Nephron progenitor cell (in vitro differentiated cells): ENCODE results near the gene NPAS3.

ENCODE experiments used
- DNase-seq: peaks from one replicate; pipeline ENCODE4 v3.0.0; 2021
- H3K27ac Mint-ChIP-seq: 2 replicates; pipeline ENCODE4 v1.8.0; 2021; ENCODE audit warnings: mild to moderate bottlenecking, moderate library complexity, mixed read lengths
- H3K27me3 Mint-ChIP-seq: 2 replicates; pipeline ENCODE4 v1.8.0; 2021; ENCODE audit warnings: mild to moderate bottlenecking, low read depth, mixed read lengths; ENCODE audit not compliant: poor library complexity
- H3K36me3 Mint-ChIP-seq: 2 replicates; pipeline ENCODE4 v1.8.0; 2021; ENCODE audit warnings: low read depth, mixed read lengths
- H3K4me1 Mint-ChIP-seq: 2 replicates; pipeline ENCODE4 v1.8.0; 2021; ENCODE audit warnings: mixed read lengths
- H3K4me3 Mint-ChIP-seq: 2 replicates; pipeline ENCODE4 v1.8.0; 2021; ENCODE audit warnings: mild to moderate bottlenecking, moderate library complexity, mixed read lengths
- H3K9me3 Mint-ChIP-seq: 2 replicates; pipeline ENCODE4 v1.8.0; 2021; ENCODE audit warnings: mild to moderate bottlenecking, moderate library complexity, mixed read lengths
- CTCF ChIP-seq: fragments of 200-600 bp; sonication (generic); IDR thresholded peaks from 2 replicates; pipeline ENCODE4 v1.5.0; 2021; ENCODE audit warnings: antibody characterized with exemption

The NPAS3 gene

GRCh38 chr14:33062476-33062875 lies 123.8 kb downstream of the NPAS3 start:
- peaks cover 15% of the 10 kb centered on the region for H3K4me1 Mint-ChIP-seq
- H3K9me3 Mint-ChIP-seq: no peaks in the 10 kb centered on the region
- no peak for TF ChIP-seq CTCF
- no peaks in the 10 kb centered on the region for H3K36me3 Mint-ChIP-seq
- H3K4me3 Mint-ChIP-seq: no peak overlapping the region
- no peak overlapping the region for H3K27ac Mint-ChIP-seq
- H3K27me3 Mint-ChIP-seq: peaks cover 2% of the 10 kb centered on the region
- no peak for DNase-seq

GRCh38 chr14:33062881-33063280 lies 124.2 kb downstream of the NPAS3 start:
- Mint-ChIP-seq H3K36me3 (no peaks in the 10 kb centered on the region), H3K27ac (no peak overlapping the region), H3K9me3 (no peaks in the 10 kb centered on the region), H3K27me3 (no peaks in the 10 kb centered on the region), H3K4me3 (no peak overlapping the region), H3K4me1 (peaks cover 15% of the 10 kb centered on the region)
- TF ChIP-seq CTCF: no peak
- DNase-seq: no peak

- Mint-ChIP-seq H3K4me1 (peaks cover 15% of the 10 kb centered on the region), H3K27ac (no peak overlapping the region), H3K36me3 (no peaks in the 10 kb centered on the region), H3K27me3 (no peaks in the 10 kb centered on the region), H3K4me3 (no peak overlapping the region), H3K9me3 (no peaks in the 10 kb centered on the region)
- DNase-seq: no peak
- no peak for TF ChIP-seq CTCF
Observed at GRCh38 chr14:33063521-33063920, 124.8 kb downstream of the NPAS3 start.

GRCh38 chr14:33065634-33066033 lies 127.0 kb downstream of the NPAS3 start:
- Mint-ChIP-seq H3K4me3 (no peak overlapping the region), H3K27ac (no peak overlapping the region), H3K36me3 (no peaks in the 10 kb centered on the region), H3K9me3 (no peaks in the 10 kb centered on the region), H3K27me3 (no peaks in the 10 kb centered on the region), H3K4me1 (peaks cover 15% of the 10 kb centered on the region)
- TF ChIP-seq CTCF: no peak
- DNase-seq: no peak

GRCh38 chr14:33068040-33068439 lies 129.4 kb downstream of the NPAS3 start:
- Mint-ChIP-seq H3K27me3 (no peaks in the 10 kb centered on the region), H3K4me3 (no peak overlapping the region), H3K36me3 (no peaks in the 10 kb centered on the region), H3K4me1 (peaks cover 5% of the 10 kb centered on the region), H3K9me3 (no peaks in the 10 kb centered on the region), H3K27ac (no peak overlapping the region)
- TF ChIP-seq CTCF: no peak
- no peak for DNase-seq

GRCh38 chr14:33068626-33069025 lies 129.9 kb downstream of the NPAS3 start:
- no peaks in the 10 kb centered on the region for H3K27me3 Mint-ChIP-seq
- no peaks in the 10 kb centered on the region for H3K9me3 Mint-ChIP-seq
- peaks cover 5% of the 10 kb centered on the region for H3K4me1 Mint-ChIP-seq
- DNase-seq: no peak
- no peak overlapping the region for H3K27ac Mint-ChIP-seq
- TF ChIP-seq CTCF: no peak
- no peak overlapping the region for H3K4me3 Mint-ChIP-seq
- H3K36me3 Mint-ChIP-seq: no peaks in the 10 kb centered on the region
